Activated T-helper 17 cell treated with anti-CD3 and anti-CD28 coated beads, Interleukin-2, amount 50 U/mL, for 72 hours (primary cell): ENCODE data around the gene SLC35F1. TPM values are rescaled to one million over a fixed set of nuclear protein-coding genes. Genes with fewer than 3 reads are reported as not detected.
A peak's percentile ranks its signal among the peaks of the same experiment; 100 is the strongest.

Experiments used
- ATAC-seq: fragments of 150-1000 bp; cut with Tn5 transposase; replicated peaks from 2 replicates; pipeline ENCODE4 v1.10.0; 2021; ENCODE audit warnings: mild to moderate bottlenecking, moderate library complexity
- H3K27ac Mint-ChIP-seq: one replicate; pipeline ENCODE4 v1.8.0; 2022; ENCODE audit warnings: mixed read lengths
- H3K27me3 Mint-ChIP-seq: one replicate; pipeline ENCODE4 v1.8.0; 2022; ENCODE audit warnings: mixed read lengths
- H3K36me3 Mint-ChIP-seq: one replicate; pipeline ENCODE4 v1.8.0; 2022; ENCODE audit warnings: low read depth, mild to moderate bottlenecking, mixed read lengths
- H3K4me1 Mint-ChIP-seq: one replicate; pipeline ENCODE4 v1.8.0; 2022; ENCODE audit warnings: mixed read lengths
- H3K4me3 Mint-ChIP-seq: one replicate; pipeline ENCODE4 v1.8.0; 2022; ENCODE audit warnings: mild to moderate bottlenecking, mixed read lengths
- H3K9me3 Mint-ChIP-seq: one replicate; pipeline ENCODE4 v1.8.0; 2022; ENCODE audit warnings: mixed read lengths
- total RNA-seq, 2 donors: library from RNA; stranded (reverse); gene quantifications; one replicate each; pipeline ENCODE4 v1.2.3, GENCODE V29; 2022

The SLC35F1 gene
- total RNA-seq, 2 donors from 2014 or later, result 0.04 to 0.16 TPM

- no peaks in the 10 kb centered on the region for H3K36me3 Mint-ChIP-seq
- peaks cover 14% of the 10 kb centered on the region for H3K27me3 Mint-ChIP-seq
- no peak overlapping the region for H3K4me3 Mint-ChIP-seq
- ATAC-seq, result no peak
- H3K9me3 Mint-ChIP-seq, result no peaks in the 10 kb centered on the region
- H3K27ac Mint-ChIP-seq, result no peak overlapping the region
- H3K4me1 Mint-ChIP-seq, result no peaks in the 10 kb centered on the region
These were observed 239.5 kb downstream of the SLC35F1 start for GRCh38 chr6:118146584-118146983.

- Mint-ChIP-seq H3K4me3 (no peak overlapping the region), H3K4me1 (no peaks in the 10 kb centered on the region), H3K27me3 (peaks cover 18% of the 10 kb centered on the region)
These were observed 240.4 kb downstream of the SLC35F1 start for GRCh38 chr6:118147511-118147910.

GRCh38 chr6:118148561-118148960 is 241.5 kb downstream of the SLC35F1 start:
- no peak for ATAC-seq
- no peak overlapping the region for H3K27ac Mint-ChIP-seq
- no peaks in the 10 kb centered on the region for H3K4me1 Mint-ChIP-seq
- H3K4me3 Mint-ChIP-seq, result no peak overlapping the region
- no peaks in the 10 kb centered on the region for H3K9me3 Mint-ChIP-seq
- H3K27me3 Mint-ChIP-seq, result peaks cover 18% of the 10 kb centered on the region
- no peaks in the 10 kb centered on the region for H3K36me3 Mint-ChIP-seq

More at GRCh38 chr6:118147511-118147910, 240.4 kb downstream of the SLC35F1 start:
- Mint-ChIP-seq H3K9me3 (no peaks in the 10 kb centered on the region), H3K36me3 (no peaks in the 10 kb centered on the region), H3K27ac (no peak overlapping the region)
- no peak for ATAC-seq

GRCh38 chr6:118152524-118152923 is 245.5 kb downstream of the SLC35F1 start:
- Mint-ChIP-seq H3K27ac (no peak overlapping the region), H3K4me1 (no peaks in the 10 kb centered on the region), H3K9me3 (no peaks in the 10 kb centered on the region), H3K27me3 (peaks cover 12% of the 10 kb centered on the region), H3K36me3 (no peaks in the 10 kb centered on the region), H3K4me3 (no peak overlapping the region)
- ATAC-seq, result no peak

GRCh38 chr6:118161343-118161742 is 254.3 kb downstream of the SLC35F1 start:
- no peak for ATAC-seq
- Mint-ChIP-seq H3K4me3 (no peak overlapping the region), H3K36me3 (no peaks in the 10 kb centered on the region), H3K9me3 (no peaks in the 10 kb centered on the region), H3K27me3 (peaks cover 11% of the 10 kb centered on the region), H3K4me1 (no peaks in the 10 kb centered on the region), H3K27ac (no peak overlapping the region)

- Mint-ChIP-seq H3K4me3 (no peak overlapping the region), H3K4me1 (no peaks in the 10 kb centered on the region), H3K36me3 (no peaks in the 10 kb centered on the region), H3K9me3 (no peaks in the 10 kb centered on the region), H3K27ac (no peak overlapping the region), H3K27me3 (peaks cover 19% of the 10 kb centered on the region)
- no peak for ATAC-seq
These were observed 256.5 kb downstream of the SLC35F1 start for GRCh38 chr6:118163542-118163941.

- H3K4me3 Mint-ChIP-seq, result no peak overlapping the region
- no peak for ATAC-seq
These were observed 258.4 kb downstream of the SLC35F1 start for GRCh38 chr6:118165500-118165899.

GRCh38 chr6:118168421-118168820 is 261.4 kb downstream of the SLC35F1 start:
- peaks cover 1% of the 10 kb centered on the region for H3K9me3 Mint-ChIP-seq
- no peaks in the 10 kb centered on the region for H3K4me1 Mint-ChIP-seq
- ATAC-seq, result no peak
- no peak overlapping the region for H3K4me3 Mint-ChIP-seq
- no peaks in the 10 kb centered on the region for H3K36me3 Mint-ChIP-seq
- no peak overlapping the region for H3K27ac Mint-ChIP-seq
- peaks cover 9% of the 10 kb centered on the region for H3K27me3 Mint-ChIP-seq

More at GRCh38 chr6:118165500-118165899, 258.4 kb downstream of the SLC35F1 start:
- Mint-ChIP-seq H3K27me3 (peaks cover 12% of the 10 kb centered on the region), H3K36me3 (no peaks in the 10 kb centered on the region), H3K27ac (no peak overlapping the region), H3K9me3 (no peaks in the 10 kb centered on the region), H3K4me1 (no peaks in the 10 kb centered on the region)

GRCh38 chr6:118171852-118172251 is 264.8 kb downstream of the SLC35F1 start:
- Mint-ChIP-seq H3K36me3 (no peaks in the 10 kb centered on the region), H3K27ac (no peak overlapping the region), H3K9me3 (peaks cover 14% of the 10 kb centered on the region), H3K27me3 (peaks cover 8% of the 10 kb centered on the region), H3K4me1 (no peaks in the 10 kb centered on the region), H3K4me3 (no peak overlapping the region)
- ATAC-seq, result no peak

GRCh38 chr6:118174071-118174470 is 267.0 kb downstream of the SLC35F1 start:
- no peak for ATAC-seq
- Mint-ChIP-seq H3K27me3 (peaks cover 9% of the 10 kb centered on the region), H3K4me1 (no peaks in the 10 kb centered on the region), H3K27ac (no peak overlapping the region), H3K4me3 (no peak overlapping the region), H3K36me3 (no peaks in the 10 kb centered on the region), H3K9me3 (peaks cover 14% of the 10 kb centered on the region)

GRCh38 chr6:118177720-118178119 is 270.7 kb downstream of the SLC35F1 start:
- Mint-ChIP-seq H3K36me3 (no peaks in the 10 kb centered on the region), H3K27ac (no peak overlapping the region), H3K27me3 (peaks cover 19% of the 10 kb centered on the region), H3K4me1 (no peaks in the 10 kb centered on the region), H3K4me3 (no peak overlapping the region), H3K9me3 (peaks cover 14% of the 10 kb centered on the region)
- ATAC-seq, result no peak

- H3K27me3 Mint-ChIP-seq, result peaks cover 19% of the 10 kb centered on the region
- ATAC-seq, result no peak
- peaks cover 7% of the 10 kb centered on the region for H3K9me3 Mint-ChIP-seq
- H3K4me1 Mint-ChIP-seq, result no peaks in the 10 kb centered on the region
- H3K4me3 Mint-ChIP-seq, result no peak overlapping the region
- H3K27ac Mint-ChIP-seq, result no peak overlapping the region
- no peaks in the 10 kb centered on the region for H3K36me3 Mint-ChIP-seq
These were observed 272.0 kb downstream of the SLC35F1 start for GRCh38 chr6:118179048-118179447.

- Mint-ChIP-seq H3K27ac (peak overlapping the region; percentile 34), H3K4me3 (peak overlapping the region; percentile 33), H3K36me3 (no peaks in the 10 kb centered on the region), H3K27me3 (no peaks in the 10 kb centered on the region), H3K9me3 (no peaks in the 10 kb centered on the region), H3K4me1 (peaks cover 8% of the 10 kb centered on the region)
- ATAC-seq, result peak; percentile 67
These were observed 279.9 kb downstream of the SLC35F1 start for GRCh38 chr6:118186672-118187567.

GRCh38 chr6:118187568-118188164 is 280.6 kb downstream of the SLC35F1 start:
- H3K4me3 Mint-ChIP-seq, result peak overlapping the region; percentile 33
- H3K27me3 Mint-ChIP-seq, result no peaks in the 10 kb centered on the region

GRCh38 chr6:118188561-118188960 is 281.5 kb downstream of the SLC35F1 start:
- Mint-ChIP-seq H3K4me3 (no peak overlapping the region), H3K36me3 (no peaks in the 10 kb centered on the region), H3K27me3 (no peaks in the 10 kb centered on the region), H3K9me3 (no peaks in the 10 kb centered on the region), H3K4me1 (peaks cover 8% of the 10 kb centered on the region), H3K27ac (no peak overlapping the region)
- ATAC-seq, result no peak

More at GRCh38 chr6:118187568-118188164, 280.6 kb downstream of the SLC35F1 start:
- ATAC-seq, result peak; percentile 65
- Mint-ChIP-seq H3K36me3 (no peaks in the 10 kb centered on the region), H3K4me1 (peaks cover 8% of the 10 kb centered on the region), H3K27ac (peak overlapping the region; percentile 34), H3K9me3 (no peaks in the 10 kb centered on the region)
